Measurements from ENCODE around the gene PLPPR5. TPM values are rescaled to one million over a fixed set of nuclear protein-coding genes. Genes with fewer than 3 reads are reported as not detected.

The PLPPR5 gene
- total and polyA plus RNA-seq, 9 of the 15 experiments (the other 6 are each of a cell fraction or from before 2014, with no cell fraction given), result not detected

DNA sequence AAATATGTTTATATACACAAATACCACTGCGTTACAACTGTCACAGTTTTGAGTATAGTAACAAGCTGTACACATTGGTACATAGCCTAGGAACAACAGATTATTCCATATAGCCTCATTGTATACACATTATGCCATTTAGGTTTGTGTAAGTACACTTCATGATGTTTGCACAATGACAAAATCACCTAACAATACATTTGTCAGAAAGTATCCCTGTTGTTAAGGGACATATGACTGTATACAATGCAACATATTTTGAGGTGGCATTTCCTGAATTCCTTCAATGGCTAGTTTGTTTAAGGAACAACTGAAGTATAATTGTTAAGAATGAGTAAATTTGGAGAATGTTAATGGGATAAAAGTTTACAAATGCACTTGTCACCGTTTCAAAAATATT lies 19.0 kb downstream of the PLPPR5 start:
- no peak for FAIRE-seq
- Histone ChIP-seq H4K20me1 (replicated peaks; ENCODE audit: control insufficient read depth, insufficient read depth, low read length) (no peaks in the 10 kb centered on the region), H3K4me1 (replicated peaks in 1 of 2; ENCODE audit: control insufficient read depth in 2 of 2, insufficient read depth in 2 of 2, low read length in 2 of 2) (no peaks in the 10 kb centered on the region), H3K36me3 (ENCODE audit: control insufficient read depth, insufficient read depth, low read length) (no peaks in the 10 kb centered on the region), H3K4me3 (no peak overlapping the region), H3K4me2 (ENCODE audit: insufficient read depth, low read length) (no peak overlapping the region), H3K9ac (ENCODE audit: insufficient read depth in 1 of 2, low read depth in 2 of 2, low read length in 2 of 2) (no peak overlapping the region), H3K27me3 (ENCODE audit: control insufficient read depth in 2 of 2, insufficient read depth in 2 of 2, low read length in 2 of 2) (no peaks in the 10 kb centered on the region), H3K79me2 (ENCODE audit: control insufficient read depth, insufficient read depth, low read length) (no peaks in the 10 kb centered on the region), H3K9me3 (replicated peaks; ENCODE audit: control insufficient read depth, insufficient read depth, low read depth, low read length) (no peaks in the 10 kb centered on the region), H2AFZ (ENCODE audit: low read depth, low read length) (no peak overlapping the region), H3K27ac (ENCODE audit: extremely low read depth, low read depth, low read length) (no peak overlapping the region), H3K9me1 (ENCODE audit: control insufficient read depth, insufficient read depth, low read length) (no peaks in the 10 kb centered on the region)
- DNase-seq (ENCODE audit: extremely low read depth in 1 of 4, low spot score in 3 of 4), result no peak
- ATAC-seq, result no peak
- TF ChIP-seq XRCC4 (IDR thresholded peaks at IDR 0.05; ENCODE audit: extremely low read depth, insufficient read depth, insufficient read length), result no peak
- TF ChIP-seq, protein P1, sequence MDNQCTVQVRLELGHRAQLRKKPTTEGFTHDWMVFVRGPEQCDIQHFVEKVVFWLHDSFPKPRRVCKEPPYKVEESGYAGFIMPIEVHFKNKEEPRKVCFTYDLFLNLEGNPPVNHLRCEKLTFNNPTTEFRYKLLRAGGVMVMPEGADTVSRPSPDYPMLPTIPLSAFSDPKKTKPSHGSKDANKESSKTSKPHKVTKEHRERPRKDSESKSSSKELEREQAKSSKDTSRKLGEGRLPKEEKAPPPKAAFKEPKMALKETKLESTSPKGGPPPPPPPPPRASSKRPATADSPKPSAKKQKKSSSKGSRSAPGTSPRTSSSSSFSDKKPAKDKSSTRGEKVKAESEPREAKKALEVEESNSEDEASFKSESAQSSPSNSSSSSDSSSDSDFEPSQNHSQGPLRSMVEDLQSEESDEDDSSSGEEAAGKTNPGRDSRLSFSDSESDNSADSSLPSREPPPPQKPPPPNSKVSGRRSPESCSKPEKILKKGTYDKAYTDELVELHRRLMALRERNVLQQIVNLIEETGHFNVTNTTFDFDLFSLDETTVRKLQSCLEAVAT (IDR thresholded peaks at IDR 0.05), result no peak
- TF ChIP-seq PHF21A (IDR thresholded peaks at IDR 0.05; ENCODE audit: borderline replicate concordance, low read depth), result no peak
- no peak for TF ChIP-seq NCOA6 (IDR thresholded peaks at IDR 0.05)
- TF ChIP-seq, protein P2, sequence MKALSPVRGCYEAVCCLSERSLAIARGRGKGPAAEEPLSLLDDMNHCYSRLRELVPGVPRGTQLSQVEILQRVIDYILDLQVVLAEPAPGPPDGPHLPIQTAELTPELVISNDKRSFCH (CRISPR knock-in tag; IDR thresholded peaks at IDR 0.05), result no peak
- TF ChIP-seq, protein P2 (tag; IDR thresholded peaks at IDR 0.05), result no peak
- TF ChIP-seq ZNF717 (CRISPR knock-in tag; IDR thresholded peaks at IDR 0.05), result no peak
- TF ChIP-seq, protein P3, sequence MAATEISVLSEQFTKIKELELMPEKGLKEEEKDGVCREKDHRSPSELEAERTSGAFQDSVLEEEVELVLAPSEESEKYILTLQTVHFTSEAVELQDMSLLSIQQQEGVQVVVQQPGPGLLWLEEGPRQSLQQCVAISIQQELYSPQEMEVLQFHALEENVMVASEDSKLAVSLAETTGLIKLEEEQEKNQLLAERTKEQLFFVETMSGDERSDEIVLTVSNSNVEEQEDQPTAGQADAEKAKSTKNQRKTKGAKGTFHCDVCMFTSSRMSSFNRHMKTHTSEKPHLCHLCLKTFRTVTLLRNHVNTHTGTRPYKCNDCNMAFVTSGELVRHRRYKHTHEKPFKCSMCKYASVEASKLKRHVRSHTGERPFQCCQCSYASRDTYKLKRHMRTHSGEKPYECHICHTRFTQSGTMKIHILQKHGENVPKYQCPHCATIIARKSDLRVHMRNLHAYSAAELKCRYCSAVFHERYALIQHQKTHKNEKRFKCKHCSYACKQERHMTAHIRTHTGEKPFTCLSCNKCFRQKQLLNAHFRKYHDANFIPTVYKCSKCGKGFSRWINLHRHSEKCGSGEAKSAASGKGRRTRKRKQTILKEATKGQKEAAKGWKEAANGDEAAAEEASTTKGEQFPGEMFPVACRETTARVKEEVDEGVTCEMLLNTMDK (IDR thresholded peaks at IDR 0.05; ENCODE audit: borderline replicate concordance, insufficient read depth, low read depth, low read length, poor library complexity, severe bottlenecking), result no peak
- no peak for TF ChIP-seq KLF1 (tag; IDR thresholded peaks at IDR 0.05)
- ChIA-PET CTCF (ENCODE audit: low intra/inter-chr PET ratio) (no interaction called here), POLR2A (no interaction called here)
- no TSS peak for BruUV-seq (replicated peaks)
- in situ Hi-C loops (cut with MboI), result no loop called here
- 0% methylated on average over 2 of the region's 2 CpGs for WGBS (ENCODE audit: insufficient coverage, low coverage, missing lambda C conversion rate)
- intact Hi-C loops (cut with micrococcal nuclease), result no loop called here
